Measurements from ENCODE around the gene STAP2.
A peak's percentile ranks its signal among the peaks of the same experiment; 100 is the strongest.
"Not testable (repeated sequence)": the region's sequence is repeated elsewhere in the genome, so short reads cannot be mapped to it uniquely, and the experiment has no call there.

The STAP2 gene

DNA sequence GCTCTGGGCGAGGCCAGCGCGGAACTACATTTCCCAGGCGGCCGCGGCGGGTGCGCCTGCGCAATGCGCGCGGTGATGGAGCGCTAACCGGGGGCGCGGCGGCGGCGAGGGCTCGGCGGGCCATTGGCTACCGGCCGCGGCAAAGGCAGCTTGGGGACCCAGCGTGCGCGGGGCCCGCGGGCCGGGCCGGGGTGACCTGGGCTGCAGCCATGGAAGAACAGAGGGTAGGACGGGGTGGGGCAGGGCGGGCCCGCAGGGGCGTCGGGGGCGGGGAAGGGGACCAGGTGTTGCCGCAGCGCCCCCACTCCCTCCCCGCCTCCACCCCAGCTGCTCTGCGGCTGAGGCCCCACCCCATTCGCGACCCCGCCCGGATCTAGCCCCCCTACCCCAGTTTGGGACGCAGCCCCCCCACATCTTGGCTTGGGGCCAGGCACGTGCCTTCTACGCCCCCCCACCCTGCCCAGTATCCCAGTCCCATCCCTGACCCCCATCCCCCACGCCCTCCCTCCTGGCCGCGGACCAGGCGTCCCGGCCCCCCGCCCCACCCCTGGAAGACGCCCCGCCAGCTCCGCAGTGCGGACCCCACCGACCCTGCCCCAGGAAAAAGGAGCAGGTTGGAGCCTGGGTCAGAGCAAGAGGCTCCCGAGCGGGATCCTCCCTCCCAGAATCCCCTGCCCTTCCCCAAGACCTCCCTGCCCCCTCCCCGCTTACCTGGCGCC, 33.9 kb downstream of the STAP2 start, which contains the start of gene FSD1:
Gene FSD1 (plus strand): TSS at position 61 of the 719 bp plus-strand sequence. CDS start 149 bp downstream, at position 210.
- peak; percentile 5 for FAIRE-seq
- peak; percentile 91 for DNase-seq (ENCODE audit: extremely low spot score, insufficient read length, low read depth)

DNA sequence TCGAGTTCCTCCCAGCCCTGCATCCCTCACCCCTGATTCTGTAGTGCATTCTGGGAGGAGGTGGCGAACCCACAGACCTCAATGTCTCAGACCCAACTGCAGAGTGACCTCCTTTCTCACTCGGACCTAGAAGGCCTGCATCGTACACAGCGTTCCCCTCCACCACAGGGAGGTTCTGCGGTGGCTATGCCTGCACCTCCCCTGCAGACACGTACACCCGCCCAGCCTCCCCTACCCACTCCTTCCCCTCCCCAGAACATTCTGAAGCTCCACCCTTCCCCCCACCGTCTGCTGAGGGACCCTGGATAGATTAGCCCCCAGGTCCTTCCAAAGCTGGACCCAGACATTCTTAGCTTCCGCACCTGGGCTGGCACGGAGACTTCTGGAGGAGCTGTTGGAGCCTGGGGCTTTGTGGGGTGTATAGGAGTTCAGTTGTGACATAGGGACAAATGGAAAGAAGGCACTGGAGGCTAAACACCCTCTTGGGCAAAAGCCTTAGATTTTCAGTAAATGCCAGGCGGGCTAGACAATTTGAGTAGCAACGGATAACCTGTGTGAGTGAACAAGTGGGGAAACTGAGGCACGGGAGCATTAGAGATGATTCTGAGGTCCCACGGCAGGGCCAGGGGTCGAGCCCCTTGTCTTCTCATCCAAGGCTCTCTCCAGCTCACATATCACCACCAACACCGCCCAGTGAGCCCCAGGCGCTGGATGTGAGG, 34.6 kb downstream of the STAP2 start:
- FAIRE-seq, result no peak
- no peak for DNase-seq (ENCODE audit: extremely low spot score, insufficient read length, low read depth)

DNA sequence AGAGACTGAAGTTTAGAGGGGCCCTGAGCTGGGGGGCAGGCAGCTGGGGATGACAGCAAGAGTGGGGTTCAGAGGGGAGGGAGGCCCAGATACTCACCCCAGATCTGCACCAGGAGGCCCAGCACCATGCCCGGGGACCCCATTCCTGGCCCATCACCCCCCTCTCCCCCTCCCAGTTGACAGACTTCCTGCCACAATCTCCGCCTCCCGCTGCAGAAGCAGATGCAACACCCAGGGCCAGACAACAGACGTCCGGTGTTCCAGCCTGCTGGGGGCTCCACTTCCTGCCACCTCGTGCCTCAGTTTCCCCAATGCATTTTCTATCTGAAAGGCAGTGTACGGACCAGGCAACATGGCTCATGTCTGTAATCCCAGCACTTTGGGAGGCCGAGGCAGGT, 36.4 kb downstream of the STAP2 start, which contains the start of gene TMIGD2:
Gene TMIGD2 (minus strand): TSS at position 147 of the 398 bp plus-strand sequence. CDS start 4 bp downstream, at position 143.
- DNase-seq (ENCODE audit: extremely low spot score, insufficient read length, low read depth) (no peak), FAIRE-seq (no peak)

DNA sequence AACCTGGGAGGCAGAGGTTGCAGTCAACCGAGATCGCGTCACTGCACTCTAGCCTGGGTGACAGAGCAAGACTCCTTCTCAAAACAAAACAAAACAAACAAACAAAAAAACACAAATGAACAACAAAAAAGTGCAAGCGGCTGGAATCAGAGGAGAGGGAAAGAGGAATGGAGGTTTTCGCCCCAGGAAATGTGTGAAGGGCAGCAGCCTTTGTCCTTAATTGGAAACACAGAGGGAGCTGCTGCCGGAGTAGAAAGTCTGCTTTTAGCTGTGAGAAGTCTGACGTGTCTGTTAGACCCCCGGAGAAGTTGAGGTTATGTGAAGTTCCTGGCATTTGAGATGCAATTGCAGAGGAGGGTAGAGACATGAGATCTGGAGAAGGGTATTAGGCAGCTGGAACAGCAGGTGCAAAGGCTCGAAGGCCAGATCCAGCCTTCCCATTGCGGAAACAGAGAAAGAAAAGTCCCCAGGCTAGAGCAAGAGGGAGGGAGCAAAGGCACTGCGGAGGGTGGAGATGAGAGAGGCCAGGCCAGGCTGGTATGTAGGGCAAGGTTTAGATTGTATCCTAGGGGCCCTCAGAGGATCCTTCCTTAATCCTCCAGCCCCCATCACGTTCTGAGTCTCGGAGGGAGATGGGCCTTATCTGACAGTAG, 36.9 kb downstream of the STAP2 start:
- FAIRE-seq (no peak), DNase-seq (ENCODE audit: extremely low spot score, insufficient read length, low read depth) (no peak)

DNA sequence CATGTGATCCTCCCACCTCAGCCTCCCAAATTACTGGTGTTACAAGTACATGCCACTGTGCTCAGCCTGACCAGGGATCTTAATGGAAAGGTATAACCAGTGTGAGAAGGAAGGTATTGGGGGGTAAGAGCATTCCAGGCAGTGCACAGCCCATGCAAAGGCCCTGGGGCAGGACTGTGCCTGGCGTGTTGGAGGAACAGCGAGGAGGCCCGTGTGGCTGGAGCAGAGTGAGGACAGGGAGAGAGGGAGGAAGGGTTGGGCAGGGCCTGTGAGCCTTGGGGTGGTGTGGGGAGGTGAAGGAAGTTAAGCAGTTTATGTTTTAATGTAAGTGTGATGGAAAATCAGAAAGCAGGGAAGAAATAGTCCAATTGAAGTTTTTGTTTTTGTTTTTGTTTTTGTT, 38.0 kb downstream of the STAP2 start:
- DNase-seq (ENCODE audit: extremely low spot score, insufficient read length, low read depth) (no peak), FAIRE-seq (no peak)

DNA sequence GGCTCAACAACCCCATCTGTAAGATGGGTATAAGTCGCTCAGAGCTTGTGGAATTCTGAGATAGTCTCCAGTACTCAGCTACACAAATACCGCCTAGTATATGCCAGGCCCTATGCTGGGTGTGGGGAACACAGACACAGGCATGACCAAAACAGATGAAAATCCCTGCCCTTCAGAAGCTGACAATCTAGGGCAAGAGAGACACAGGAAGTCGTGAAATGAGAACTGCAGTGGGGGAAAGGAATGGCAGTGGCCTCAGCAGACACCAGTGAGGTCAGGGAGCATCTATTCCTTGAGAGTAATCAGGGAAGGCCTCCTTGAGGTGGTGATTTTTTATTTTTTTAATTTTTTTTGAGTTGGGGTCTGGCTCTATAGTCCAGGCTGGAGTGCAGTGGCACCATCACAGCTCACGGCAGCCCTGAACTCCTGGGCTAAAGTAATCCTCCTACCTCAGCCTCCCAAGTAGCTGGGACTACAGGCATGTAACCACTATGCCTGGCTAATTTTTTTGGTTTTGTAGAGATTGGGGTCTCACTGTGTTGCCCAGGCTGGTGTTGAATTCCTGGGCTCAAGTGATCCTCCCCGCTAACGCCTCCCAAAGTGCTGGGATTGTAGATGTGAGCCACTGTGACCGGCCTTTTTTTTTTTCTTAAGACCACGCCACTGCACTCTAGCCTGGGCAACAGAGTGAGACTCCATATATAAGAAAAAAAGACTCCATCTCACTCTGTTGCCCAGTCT, 39.6 kb downstream of the STAP2 start:
- FAIRE-seq (no peak), DNase-seq (ENCODE audit: extremely low spot score, insufficient read length, low read depth) (no peak)

DNA sequence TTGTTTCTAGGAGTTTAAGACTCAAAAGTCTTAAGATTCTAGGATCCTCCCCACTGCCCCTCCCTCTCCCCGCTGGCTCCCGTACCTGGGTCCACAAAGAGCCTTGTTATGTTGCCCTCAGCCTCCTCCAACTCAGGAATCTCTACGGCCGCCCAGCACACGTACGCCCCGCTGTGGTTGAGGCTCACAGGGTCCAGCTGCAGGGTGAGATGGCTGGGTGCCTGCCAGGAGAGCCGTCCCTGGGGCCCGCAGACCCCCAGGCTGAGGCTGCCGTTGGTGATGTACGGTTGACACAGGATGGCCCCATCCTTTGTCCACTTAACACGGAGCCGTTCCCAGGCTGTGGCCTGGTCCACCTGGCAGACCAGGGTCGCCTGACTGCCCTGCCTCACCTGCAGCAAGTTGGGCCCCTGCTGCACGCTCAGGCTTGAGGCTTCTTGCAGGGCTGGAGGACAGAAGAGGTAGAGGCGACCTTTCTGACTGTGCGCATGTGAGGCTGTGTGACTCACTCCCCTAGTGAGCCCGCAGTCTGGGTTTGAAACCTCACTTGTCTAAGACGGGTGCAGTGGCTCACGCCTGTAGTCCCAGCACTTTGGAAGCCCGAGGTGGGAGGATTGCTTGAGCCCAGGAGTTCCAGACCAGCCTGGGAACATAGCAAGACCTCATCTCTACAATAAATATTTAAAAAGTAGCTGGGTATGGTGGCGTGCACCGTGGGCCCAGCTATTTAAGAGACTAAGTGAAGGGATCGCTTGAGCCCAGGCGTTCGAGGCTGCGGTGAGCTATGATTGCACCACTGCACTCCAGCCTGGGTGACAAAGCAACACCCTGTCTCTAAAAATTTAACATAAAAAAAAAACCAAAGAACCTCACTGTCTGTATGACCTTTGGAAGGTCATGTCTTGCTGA, 40.5 kb downstream of the STAP2 start:
- FAIRE-seq, result no peak
- no peak for DNase-seq (ENCODE audit: extremely low spot score, insufficient read length, low read depth)

DNA sequence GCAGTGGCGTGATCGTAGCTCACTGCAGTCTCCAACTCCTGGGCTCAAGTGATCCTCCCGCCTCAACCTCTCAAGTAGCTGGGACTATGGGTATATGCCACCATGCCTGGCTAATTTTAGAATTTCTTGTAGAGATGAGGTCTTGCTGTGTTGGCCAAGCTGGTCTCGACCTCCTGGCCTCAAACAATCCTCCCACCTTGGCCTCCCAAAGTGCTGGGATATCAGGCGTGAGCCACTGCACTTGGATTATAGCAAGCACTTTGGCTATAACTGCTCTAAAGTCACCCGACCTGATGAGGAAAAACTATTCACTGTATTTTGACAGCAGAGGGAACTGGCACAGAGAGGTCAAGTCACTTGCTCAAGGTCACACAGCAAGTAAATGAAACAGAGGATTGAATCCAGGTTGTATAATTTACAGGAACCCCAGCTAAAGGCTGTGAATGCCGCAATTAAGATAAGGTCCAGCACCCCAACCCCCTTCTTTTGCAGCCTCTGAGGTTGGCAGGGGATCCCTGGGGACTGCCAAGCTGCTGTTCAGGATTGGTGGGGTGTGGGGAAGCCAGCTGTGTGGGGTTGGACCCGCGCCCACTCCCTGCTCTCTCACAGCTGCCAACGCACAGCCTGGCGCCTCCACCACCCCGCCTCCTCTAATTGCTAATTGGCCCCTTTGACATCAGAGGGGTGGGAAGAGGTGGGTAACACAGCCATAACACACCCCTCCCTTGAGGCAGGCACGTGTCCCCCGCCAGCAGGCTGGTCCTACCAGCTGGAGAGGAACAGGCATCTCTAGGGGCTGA, 42.5 kb downstream of the STAP2 start:
- no peak for FAIRE-seq
- no peak for DNase-seq (ENCODE audit: extremely low spot score, insufficient read length, low read depth)

DNA sequence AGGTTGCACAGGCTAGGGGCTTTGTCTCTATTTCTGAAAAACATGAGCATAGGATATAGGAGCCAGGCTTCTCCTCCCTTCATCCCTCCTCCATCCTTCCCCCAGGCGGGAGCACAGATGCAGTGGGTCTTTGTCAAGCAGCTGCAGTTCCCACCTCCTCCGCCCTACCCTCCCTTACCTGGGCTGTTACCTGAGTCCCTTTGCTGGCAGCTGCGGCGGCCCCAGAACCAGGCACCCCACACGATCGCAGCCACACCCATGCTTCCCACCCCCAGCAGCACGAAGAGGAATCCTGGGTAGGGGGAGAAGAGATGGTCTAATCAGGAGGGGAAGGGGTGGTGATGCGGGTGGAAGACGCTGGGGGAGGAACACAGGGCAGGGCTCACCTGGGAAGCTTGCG, 44.2 kb downstream of the STAP2 start:
- DNase-seq (ENCODE audit: extremely low spot score, insufficient read length, low read depth) (no peak), FAIRE-seq (no peak)

DNA sequence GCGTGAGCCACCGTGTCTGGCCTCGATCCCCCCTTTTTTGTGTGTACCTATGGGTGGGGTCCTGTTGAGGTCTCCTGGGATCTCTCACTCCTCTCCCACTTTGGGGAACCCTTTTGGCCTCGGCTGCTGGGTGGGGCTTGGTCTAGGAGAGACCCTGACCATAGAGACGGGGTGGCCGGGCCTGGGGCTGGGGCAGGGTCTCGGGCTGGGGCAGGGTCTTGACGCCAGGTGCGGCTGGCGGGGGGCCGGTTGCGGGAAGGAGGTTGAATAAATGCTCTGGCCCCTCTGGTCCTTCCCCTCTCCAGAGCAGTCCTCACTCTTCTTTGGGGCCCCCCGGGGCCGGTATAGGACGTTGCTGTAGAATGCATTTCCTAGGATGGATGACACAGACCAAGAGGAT, 46.1 kb downstream of the STAP2 start:
- DNase-seq (ENCODE audit: extremely low spot score, insufficient read length, low read depth) (no peak), FAIRE-seq (no peak)

DNA sequence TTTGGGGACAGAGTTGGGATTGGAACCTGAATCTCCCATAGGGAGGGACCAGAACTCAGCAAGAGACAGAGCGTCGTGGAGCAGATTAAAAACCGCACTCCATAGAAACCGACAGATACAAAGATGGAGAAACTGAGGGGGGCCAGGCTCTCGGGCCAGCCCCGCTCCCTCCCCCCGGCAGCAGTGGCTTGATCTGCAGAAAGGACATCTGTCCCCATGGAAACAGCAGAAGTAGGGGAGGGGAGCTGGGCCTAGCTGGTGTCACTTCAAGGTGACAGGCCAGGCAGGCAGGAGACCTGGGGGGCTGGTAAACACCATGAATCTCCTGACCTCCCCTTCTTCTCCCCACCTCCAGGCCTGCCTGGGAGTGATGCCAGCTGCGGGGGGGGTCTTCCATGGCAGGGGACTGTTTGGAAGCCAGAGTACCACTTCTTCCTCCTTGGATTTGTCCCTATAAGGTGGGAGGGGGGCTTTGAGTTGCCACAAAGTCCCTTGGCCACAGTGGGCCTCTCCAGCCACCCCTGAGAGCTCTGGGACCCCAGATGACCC, 47.4 kb downstream of the STAP2 start:
- FAIRE-seq (no peak), DNase-seq (ENCODE audit: extremely low spot score, insufficient read length, low read depth) (no peak)

DNA sequence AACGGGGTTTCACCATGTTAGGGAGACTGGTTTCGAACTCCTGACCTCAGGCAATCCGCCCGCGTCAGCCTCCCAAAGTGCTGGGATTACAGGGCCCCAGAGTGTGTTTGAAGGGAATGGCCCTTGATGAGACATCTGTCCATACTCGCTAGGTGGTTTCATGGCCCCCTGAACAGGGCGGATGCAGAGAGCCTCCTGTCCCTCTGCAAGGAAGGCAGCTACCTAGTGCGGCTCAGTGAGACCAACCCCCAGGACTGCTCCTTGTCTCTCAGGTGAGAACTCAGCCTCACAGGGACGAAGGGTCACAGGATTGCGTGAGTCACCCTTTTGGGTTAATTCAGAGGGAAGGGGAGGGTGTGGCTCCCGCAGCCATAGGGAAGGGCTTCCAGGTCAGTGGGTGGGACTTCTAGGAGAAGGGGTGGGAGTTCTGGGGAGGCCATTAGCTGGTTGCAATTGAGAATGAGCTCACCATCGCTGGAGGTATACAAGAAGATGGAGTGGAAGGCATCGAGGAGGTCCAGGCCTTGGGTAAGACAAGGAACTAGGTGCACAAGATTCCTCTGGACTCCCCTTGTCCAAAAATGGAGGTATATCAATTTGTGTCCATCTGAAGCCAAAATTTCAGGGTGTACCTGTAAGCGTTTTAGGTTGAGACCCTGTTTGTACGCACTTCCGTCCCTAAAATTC, 50.4 kb downstream of the STAP2 start:
- no peak for FAIRE-seq

DNA sequence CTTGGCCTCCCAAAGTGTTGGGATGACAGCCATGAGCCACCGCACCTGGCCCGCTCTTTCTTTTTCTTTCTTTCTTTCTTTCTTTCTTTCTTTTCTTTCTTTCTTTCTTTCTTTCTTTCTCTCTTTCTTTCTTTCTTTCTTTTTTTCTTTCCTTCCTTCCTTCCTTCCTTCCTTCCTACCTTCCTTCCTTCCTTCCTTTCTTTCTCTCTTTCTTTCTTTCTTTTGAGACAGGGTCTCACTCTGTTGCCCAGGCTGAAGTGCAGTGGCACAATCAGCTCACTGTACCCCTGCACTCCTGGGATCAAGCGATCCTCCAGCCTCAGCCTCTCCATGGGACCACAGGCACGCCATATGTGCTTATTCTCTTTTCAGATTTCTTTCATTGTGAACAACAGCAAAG, 52.5 kb downstream of the STAP2 start:
- FAIRE-seq; DNase-seq (ENCODE audit: extremely low spot score, insufficient read length, low read depth): not testable (repeated sequence)

More for the DNA sequence above, 50.4 kb downstream of the STAP2 start:
- no peak for DNase-seq (ENCODE audit: extremely low spot score, insufficient read length, low read depth)

DNA sequence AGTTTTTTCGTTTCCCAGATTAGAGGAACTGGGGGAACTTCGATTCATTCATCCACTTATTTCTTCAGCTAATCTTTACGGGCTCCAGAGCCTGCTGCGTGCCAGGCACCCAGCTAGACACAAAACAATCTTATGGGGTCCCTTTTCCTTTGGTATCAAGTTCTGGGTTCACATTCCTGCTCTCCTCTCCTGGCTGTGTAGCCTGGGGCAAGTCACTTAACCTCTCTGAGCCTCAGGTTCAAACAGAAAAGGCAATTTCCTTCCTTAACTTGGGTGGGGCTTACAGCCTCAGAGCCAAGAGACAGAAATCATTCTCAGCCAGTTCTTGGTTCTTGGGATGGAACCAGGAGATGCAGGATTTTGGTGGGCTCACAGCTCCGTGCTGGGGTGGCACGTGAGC, 53.7 kb downstream of the STAP2 start:
- FAIRE-seq (no peak), DNase-seq (ENCODE audit: extremely low spot score, insufficient read length, low read depth) (no peak)

DNA sequence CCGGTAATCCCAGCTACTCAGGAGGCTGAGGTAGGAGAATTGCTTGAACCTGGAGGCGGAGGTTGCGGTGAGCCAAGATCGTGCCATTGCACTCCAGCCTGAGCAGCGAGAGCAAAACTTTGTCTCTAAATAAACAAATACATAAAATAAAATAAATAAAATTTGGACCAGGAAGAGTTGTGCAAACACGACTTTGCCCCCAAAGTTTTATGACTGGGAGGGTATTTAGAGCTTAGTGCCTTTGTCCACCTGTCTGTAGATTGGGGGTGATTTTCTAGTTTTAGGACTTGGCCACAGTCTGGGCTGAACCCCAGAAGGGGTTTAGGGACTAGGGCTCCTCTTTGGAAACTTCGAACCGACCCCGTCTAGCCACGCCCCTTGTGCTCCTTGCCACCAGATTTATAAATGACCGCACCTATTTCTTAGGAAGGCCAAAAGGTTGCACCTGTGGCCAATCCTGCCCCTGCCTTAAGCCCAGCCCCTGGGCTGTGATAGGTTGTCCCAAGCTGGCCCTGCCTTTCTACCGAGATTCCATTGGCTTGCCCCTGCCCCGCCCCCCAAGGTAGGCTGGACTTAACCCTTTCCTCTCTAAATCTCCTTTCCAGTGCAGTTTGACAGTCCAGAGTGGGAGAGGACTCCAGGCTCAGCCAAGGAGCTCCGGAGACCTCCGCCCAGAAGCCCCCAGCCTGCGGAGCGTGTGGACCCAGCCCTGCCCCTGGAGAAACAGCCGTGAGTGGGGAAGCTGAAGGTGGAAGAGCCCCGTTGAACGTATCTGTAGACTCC, 54.3 kb downstream of the STAP2 start:
- no peak for FAIRE-seq
- no peak for DNase-seq (ENCODE audit: extremely low spot score, insufficient read length, low read depth)

DNA sequence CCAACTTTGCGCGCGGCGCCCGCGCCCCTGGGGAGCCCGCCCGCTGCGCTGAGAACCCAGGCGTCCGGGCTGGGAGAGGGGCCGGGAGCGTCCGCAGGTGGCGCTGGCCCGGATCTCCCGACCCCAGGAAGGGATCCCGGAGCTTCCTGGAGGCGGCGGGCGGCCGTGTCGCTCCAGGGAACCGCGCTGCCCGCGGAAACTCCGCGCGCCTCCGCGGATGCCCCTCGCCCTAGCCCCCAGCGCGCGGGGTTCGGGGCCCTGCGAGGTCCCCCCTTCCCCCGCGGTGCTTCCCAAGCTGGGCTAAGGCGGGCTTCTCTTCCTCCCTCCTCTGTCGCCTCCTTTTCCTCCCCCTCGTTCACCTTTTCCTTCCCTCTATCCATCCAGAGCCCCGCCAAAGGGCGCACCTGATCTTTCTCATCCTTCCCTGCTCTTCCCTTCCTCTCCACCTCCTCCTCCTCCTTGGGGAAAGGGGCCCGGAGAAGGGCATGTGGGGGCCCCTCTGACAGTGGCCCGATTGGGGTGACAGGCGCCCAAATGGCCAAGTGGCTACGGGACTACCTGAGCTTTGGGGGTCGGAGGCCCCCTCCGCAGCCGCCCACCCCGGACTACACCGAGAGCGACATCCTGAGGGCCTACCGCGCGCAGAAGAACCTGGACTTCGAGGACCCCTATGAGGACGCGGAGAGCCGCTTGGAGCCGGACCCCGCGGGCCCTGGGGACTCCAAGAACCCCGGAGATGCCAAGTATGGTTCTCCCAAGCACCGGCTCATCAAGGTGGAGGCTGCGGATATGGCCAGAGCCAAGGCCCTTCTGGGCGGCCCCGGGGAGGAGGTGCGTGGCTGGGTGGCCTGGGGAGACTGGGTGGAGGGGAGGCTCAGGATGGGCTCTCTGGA, 58.9 kb downstream of the STAP2 start:
- DNase-seq (ENCODE audit: extremely low spot score, insufficient read length, low read depth), result no peak
- no peak for FAIRE-seq
